Measurements from ENCODE around the gene MINDY4.

The MINDY4 gene

DNA sequence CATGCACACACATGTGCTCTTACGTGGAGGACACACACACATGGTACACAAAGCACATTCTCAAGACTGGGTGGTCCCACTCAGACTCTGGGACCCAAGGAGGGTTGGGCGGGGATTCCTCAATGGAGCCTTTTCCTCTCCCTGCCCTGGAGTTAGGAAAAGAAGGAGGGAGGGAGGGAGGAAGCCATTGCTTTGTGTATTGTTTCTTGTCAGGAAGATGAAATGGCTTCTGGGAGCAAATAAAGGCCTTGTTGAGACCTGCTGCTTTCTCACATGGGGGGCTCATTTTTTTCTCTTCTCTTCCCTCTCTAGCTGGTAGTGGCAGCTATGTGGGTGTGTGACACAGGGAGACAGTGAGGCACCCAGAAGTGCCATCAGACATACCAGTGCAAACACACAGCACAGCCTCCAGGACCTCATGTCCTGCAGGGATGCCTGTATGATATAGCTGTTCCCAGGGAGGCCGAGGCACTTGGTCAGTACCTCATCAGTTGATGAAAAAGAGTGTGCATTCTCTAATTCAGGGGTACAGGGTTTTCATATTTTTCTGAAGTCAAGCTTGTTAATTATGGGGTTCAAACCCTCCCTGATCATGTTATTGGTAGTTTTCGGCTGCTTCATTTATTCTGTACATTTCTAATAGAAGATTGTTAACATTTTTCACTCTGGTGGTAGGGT is 146.1 kb downstream of the MINDY4 start:
- TF ChIP-seq, protein P1, sequence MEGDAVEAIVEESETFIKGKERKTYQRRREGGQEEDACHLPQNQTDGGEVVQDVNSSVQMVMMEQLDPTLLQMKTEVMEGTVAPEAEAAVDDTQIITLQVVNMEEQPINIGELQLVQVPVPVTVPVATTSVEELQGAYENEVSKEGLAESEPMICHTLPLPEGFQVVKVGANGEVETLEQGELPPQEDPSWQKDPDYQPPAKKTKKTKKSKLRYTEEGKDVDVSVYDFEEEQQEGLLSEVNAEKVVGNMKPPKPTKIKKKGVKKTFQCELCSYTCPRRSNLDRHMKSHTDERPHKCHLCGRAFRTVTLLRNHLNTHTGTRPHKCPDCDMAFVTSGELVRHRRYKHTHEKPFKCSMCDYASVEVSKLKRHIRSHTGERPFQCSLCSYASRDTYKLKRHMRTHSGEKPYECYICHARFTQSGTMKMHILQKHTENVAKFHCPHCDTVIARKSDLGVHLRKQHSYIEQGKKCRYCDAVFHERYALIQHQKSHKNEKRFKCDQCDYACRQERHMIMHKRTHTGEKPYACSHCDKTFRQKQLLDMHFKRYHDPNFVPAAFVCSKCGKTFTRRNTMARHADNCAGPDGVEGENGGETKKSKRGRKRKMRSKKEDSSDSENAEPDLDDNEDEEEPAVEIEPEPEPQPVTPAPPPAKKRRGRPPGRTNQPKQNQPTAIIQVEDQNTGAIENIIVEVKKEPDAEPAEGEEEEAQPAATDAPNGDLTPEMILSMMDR (IDR thresholded peaks at IDR 0.05) = no peak
- no peak for DNase-seq (ENCODE audit: low spot score)
- Histone ChIP-seq H3K4me3 (peak overlapping the region; percentile 79), H3K27ac (peak overlapping the region; percentile 86 to 97)

DNA sequence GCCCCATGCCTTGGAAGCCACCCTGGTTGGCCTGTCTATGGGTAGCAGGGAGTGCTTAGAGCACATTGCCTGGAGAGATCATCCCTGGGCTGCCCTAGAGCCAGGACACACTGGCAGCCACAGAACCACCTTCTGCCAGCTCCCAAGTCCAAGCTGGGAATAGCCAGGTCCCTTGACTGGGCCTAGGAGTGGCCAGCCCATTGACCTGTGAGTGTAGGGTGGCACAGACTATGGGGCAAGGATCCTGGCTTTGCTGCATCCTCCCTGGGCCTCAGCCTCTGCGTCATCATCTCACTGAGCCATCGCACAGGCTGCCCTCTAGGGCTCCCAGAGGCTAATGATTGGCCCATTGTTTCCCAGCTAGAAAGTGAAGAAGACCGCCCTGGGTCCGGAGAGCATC is 147.5 kb downstream of the MINDY4 start:
- H3K27ac ChIP-seq = peak overlapping the region; percentile 83 to 86
- no peak for DNase-seq (ENCODE audit: low spot score)
- H3K4me3 ChIP-seq = peak overlapping the region; percentile 17
- TF ChIP-seq, protein P1 (IDR thresholded peaks at IDR 0.05) = no peak

DNA sequence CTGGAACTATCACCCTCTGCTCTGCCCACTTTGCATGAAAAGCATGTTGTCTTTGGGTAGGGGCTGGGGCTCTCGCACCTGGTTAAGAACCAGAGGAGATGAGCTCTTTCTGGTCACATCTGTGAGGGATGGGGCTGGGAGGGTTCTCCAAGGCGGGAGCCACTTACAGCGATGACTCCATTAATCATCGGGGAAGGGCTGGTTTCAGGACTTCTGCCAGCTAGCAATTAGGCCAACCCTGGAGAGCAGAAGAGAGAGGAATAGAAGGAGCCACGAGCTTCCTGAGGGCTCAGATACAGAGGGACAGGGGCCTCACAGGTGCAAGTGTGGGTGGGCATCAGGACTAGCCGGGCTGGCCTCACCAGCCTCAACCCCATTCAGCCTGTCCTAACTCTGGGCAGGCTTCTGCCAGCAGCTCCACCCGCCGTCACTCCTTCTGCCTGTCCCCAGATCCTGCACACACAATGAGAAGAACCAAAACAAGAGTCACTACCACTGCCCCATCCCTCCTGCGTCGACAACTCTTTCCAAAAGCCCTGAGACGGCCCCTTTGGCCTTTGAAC is 148.9 kb downstream of the MINDY4 start:
- TF ChIP-seq, protein P1 (IDR thresholded peaks at IDR 0.05) = no peak
- peak; percentile 75 for DNase-seq (ENCODE audit: low spot score)
- peak overlapping the region; percentile 79 to 96 for H3K27ac ChIP-seq
- H3K4me3 ChIP-seq = peak overlapping the region; percentile 19

DNA sequence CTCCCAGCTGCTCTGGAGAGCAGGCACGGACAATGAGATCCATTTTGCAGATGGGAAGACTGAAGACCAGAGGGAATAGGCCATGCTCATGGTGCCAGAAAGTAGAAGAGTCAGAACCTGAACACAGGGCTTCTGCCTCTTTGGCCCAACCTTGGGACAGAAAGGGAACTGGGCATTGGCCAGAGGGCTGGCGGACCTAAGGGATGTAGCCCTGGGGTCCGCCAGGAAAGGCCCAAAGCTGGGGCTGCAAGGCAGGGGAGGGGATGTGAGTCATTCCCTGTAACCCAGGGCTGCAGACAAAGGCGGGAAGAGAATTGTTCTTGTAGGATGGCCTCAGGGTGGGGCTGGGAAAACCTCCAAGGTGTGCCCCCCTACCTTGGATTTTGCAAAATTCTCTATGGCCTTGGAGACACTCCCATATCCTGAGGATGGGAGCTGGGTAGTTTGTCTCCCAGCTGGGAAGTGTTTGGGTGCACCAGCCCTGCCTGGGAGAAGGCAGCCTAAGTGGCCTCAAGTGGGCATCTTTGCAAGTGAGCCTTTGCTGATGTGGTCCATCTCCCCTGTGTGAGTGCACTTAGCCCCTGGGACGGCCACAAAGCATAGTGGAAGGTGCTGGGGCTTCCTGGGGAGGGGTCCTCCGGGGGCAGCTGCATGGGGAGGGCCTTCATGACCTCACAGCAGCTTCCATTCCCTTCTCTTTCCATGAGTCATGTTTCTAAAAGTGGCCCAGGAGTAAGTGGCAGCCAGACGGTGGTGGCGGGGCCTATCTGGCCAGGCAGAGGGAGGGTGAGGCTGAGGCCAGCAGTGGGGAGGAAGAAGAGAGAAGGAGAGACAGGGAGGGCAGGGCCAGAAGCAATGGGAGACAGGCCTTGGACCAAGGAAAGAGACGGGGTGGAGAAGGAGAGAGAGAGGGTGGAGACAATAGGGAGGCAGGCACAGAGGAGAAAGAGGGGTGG is 149.6 kb downstream of the MINDY4 start:
- H3K4me3 ChIP-seq = peak overlapping the region; percentile 16
- peak; percentile 92 for DNase-seq (ENCODE audit: low spot score)
- peak overlapping the region; percentile 79 to 96 for H3K27ac ChIP-seq
- TF ChIP-seq, protein P1 (IDR thresholded peaks at IDR 0.05) = no peak

DNA sequence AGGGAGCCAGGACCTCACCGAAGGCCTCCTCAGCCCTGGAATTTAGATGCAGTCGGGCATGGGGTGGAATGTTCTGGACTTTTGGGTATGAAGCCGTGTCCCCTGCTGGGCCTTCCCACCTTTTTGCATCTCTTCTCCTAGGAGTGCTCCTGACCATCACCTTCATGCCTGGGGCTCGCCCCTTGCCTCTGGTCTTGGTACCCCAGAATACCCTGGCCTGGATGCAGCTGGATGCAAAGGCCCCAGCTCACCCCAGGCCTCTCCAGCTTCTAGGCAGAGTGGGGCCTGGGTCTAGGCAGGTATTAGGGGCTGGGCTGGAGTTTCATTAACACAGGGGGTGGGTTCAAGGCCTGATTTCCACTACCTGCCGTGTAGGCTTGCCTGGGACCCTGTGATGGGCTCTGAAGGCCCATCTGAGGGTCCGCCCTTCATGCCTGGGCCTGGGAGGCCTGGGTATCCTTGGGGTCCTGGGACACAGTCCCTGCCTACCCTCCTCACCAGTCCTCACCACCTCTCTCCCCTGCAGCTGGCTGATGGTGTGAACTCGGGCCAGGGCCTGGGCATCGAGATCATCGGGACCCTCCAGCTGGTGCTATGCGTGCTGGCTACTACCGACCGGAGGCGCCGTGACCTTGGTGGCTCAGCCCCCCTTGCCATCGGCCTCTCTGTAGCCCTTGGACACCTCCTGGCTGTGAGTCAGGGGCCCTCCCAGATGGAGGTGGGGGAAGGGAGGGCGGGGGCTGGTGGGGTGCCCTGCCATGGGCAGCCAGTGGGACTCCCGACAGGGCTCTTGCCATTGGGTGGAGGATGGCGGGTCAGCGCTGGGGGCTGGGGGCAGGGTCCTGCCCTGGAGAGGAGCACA is 150.6 kb downstream of the MINDY4 start:
- Histone ChIP-seq H3K4me3 (peak overlapping the region; percentile 16), H3K27ac (peak overlapping the region; percentile 79 to 96)
- TF ChIP-seq, protein P1 (IDR thresholded peaks at IDR 0.05) = no peak
- peak; percentile 71 for DNase-seq (ENCODE audit: low spot score)

DNA sequence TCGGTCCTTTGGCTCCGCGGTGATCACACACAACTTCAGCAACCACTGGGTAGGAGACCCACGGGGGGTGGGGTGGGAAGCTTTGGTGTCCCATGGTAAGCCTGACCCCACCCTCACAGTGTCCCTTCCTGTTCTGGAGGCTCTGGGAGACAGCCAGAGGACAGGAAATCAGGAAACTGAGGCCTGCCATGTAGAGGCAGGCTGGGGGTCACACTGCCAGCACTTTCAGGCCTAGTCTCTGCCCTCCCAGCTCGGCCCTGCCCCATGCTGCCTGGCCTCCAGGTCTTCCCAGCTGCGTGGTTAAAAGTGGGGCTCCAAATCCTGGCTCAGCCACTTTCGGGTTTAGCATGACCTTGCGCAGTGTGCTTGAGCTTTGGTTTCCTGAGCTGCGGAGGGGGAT is 151.4 kb downstream of the MINDY4 start:
- TF ChIP-seq, protein P1 (IDR thresholded peaks at IDR 0.05) = no peak
- peak; percentile 55 for DNase-seq (ENCODE audit: low spot score)
- H3K27ac ChIP-seq = peak overlapping the region; percentile 79 to 96
- H3K4me3 ChIP-seq = no peak overlapping the region

Measured in coronary artery (tissue), 2 donors.